Measurements from ENCODE around the gene SMC1B.
"Not testable (repeated sequence)": the region's sequence is repeated elsewhere in the genome, so short reads cannot be mapped to it uniquely, and the experiment has no call there.

SMC1B gene

DNA sequence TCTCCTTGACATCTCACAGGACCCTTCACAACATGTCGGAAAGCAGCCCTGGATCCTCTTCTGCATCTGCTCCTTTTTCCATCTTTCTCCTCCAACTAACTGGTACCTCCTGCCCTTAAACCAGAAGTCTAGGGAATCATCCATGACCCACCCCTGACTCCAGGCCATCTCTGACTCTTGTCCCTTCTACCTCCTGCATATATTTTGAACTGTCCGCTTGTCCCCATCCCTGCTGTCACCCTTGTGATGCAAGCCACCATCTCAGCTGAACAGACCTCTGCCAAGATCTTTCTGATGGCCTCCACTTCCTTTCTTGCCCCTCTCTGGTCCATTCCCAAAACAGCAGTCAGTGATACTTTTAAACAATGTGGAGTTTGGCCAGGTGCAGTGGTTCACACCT lies 7.1 kb upstream of the SMC1B start:
- H3K36me3 Mint-ChIP-seq: peaks cover 13% of the 10 kb centered on the region
- H3K27ac Mint-ChIP-seq: no peak overlapping the region
- CTCF ChIA-PET: no interaction called here

DNA sequence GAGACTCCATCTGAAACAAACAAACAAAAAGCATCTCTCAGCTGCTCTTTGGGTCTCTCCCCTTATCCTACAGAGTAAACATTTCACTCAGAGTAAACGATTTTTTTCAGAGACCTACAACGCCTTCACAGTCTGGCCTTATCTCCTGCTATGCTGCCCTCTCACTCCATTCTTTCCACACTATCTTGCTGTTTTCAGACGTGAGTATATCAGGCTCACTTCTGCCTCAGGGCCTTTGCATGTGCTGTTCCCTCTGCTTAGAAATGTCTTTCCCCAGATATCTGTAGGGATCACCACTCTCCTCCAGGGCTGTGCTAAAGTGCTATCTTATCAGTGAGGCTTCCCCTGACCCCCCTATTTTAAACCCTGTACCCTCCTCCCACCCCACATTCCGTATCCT lies 6.6 kb upstream of the SMC1B start:
- Mint-ChIP-seq H3K9me3 (no peaks in the 10 kb centered on the region), H3K4me3 (no peak overlapping the region), H3K27me3 (no peaks in the 10 kb centered on the region), H3K27ac (no peak overlapping the region), H3K4me1 (peaks cover 7% of the 10 kb centered on the region), H3K36me3 (peaks cover 14% of the 10 kb centered on the region)
- CTCF ChIA-PET: no interaction called here
- no peak for DNase-seq

More for the DNA sequence above, 7.1 kb upstream of the SMC1B start:
- Mint-ChIP-seq H3K4me3 (no peak overlapping the region), H3K27me3 (no peaks in the 10 kb centered on the region), H3K4me1 (peaks cover 6% of the 10 kb centered on the region), H3K9me3 (no peaks in the 10 kb centered on the region)
- DNase-seq: no peak

DNA sequence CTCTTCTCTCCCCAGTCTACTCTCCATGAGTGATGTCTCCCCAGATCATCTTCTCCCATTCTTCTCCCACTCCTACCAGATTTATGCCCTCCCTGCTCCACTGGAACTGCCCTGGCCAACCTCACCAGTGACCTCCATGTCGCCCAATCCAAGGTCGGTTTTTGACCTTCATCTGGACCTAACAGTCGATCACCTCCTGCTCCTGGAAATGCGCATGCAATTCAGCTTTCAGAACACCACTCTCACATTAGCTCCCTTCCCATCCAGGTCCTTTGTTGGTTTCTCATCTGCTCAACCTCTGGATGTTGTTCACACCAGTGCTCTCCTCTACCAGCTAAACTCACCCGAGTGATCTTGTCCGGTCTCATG lies 5.4 kb upstream of the SMC1B start:
- CTCF ChIA-PET: no interaction called here
- H3K9me3 Mint-ChIP-seq: no peaks in the 10 kb centered on the region

DNA sequence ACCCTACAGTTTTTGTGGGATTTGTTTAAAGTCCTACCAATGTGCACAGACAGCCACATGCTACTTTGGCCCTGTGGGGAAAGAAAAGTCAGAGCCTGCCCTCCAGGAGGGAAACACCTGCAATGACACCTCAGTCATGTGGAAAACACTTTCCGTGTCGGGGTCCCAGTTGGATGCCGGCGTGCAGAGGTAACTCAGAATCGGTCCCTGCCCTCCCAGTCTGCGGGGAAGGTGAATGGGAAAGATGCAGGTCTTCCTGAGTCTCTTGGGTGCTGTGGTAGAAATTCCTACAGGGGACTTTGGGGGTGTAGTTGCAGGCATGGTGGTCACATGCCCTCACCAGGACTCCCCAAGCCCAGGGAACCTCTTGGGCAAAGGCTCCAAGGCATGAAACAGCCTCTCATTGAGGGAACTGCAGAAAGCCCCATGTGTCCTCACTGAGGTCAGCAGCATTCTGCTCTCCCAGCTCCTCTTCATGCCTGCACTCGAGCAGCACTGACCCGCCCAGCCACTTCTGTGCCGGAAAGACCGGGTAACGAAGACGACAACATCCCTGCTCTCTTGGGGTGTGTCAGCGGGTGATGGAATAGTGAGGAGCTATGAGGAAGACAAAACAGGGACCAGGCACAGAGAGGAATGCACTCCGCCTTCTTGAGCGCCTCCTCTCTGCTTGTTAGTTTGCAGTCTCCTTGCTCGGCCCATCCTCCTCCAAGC lies 4.8 kb upstream of the SMC1B start:
- CTCF ChIA-PET: no interaction called here

More for the DNA sequence above, 5.4 kb upstream of the SMC1B start:
- H3K27me3 Mint-ChIP-seq: peaks cover 2% of the 10 kb centered on the region
- peaks cover 18% of the 10 kb centered on the region for H3K4me1 Mint-ChIP-seq
- DNase-seq: no peak
- peaks cover 14% of the 10 kb centered on the region for H3K36me3 Mint-ChIP-seq
- no peak overlapping the region for H3K27ac Mint-ChIP-seq
- no peak overlapping the region for H3K4me3 Mint-ChIP-seq

DNA sequence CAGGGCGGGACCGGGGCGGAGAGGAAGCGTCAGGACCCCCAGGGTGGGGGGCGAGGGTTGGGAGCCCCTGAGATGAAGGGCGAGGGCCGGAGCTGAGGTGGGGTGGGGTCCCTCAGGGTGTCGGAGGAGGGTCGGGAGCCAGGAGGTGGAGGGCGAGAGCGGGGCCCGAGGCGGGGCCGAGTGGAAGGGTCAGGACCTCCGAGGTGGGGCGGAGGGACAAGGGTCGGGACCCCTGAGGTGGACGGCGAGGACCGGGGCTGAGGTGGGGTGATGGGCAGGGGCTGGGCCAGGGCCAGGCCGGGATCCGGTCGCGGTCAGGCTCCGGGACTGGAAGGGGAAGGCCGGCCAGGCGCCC lies 409 bp downstream of the SMC1B start:
- H3K27ac Mint-ChIP-seq: peak overlapping the region; percentile 62
- peaks cover 26% of the 10 kb centered on the region for H3K4me1 Mint-ChIP-seq
- peaks cover 11% of the 10 kb centered on the region for H3K27me3 Mint-ChIP-seq
- CTCF ChIA-PET: interaction anchor here (1.7 kb wide), 1 partner anchor 20 kb away, joined by 7 read pairs; no protein-coding TSS in a partner anchor
- H3K36me3 Mint-ChIP-seq: peaks cover 7% of the 10 kb centered on the region
- H3K4me3 Mint-ChIP-seq: peak overlapping the region; percentile 60
- H3K9me3 Mint-ChIP-seq: no peaks in the 10 kb centered on the region
- no peak for DNase-seq

More for the DNA sequence above, 4.8 kb upstream of the SMC1B start:
- Mint-ChIP-seq H3K27me3 (peaks cover 7% of the 10 kb centered on the region), H3K4me3 (no peak overlapping the region), H3K9me3 (no peaks in the 10 kb centered on the region), H3K27ac (no peak overlapping the region), H3K4me1 (peaks cover 23% of the 10 kb centered on the region), H3K36me3 (peaks cover 13% of the 10 kb centered on the region)
- no peak for DNase-seq

DNA sequence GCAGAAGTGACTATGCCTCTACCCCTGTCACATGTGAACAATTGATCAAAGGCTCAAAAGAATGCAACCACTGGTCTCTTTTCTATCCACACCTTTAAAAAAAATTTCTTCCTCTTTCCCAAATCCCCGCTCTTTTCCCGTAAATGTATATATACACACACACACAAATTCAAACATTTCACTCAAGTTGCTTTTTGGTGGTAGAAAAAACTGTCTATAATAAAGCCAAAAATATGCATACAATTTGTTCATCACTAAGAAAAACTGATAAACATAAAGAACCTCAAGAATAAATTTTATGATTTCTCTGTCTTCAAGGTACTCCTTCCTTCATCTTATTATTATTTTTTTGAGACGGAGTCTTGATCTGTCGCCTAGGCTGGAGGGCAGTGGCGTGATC lies 5.6 kb downstream of the SMC1B start:
- peaks cover 3% of the 10 kb centered on the region for H3K36me3 Mint-ChIP-seq
- H3K27me3 Mint-ChIP-seq: peaks cover 6% of the 10 kb centered on the region
- peaks cover 3% of the 10 kb centered on the region for H3K4me1 Mint-ChIP-seq
- DNase-seq: no peak
- CTCF ChIA-PET: no interaction called here
- no peak overlapping the region for H3K4me3 Mint-ChIP-seq
- H3K9me3 Mint-ChIP-seq: peaks cover 1% of the 10 kb centered on the region
- no peak overlapping the region for H3K27ac Mint-ChIP-seq

DNA sequence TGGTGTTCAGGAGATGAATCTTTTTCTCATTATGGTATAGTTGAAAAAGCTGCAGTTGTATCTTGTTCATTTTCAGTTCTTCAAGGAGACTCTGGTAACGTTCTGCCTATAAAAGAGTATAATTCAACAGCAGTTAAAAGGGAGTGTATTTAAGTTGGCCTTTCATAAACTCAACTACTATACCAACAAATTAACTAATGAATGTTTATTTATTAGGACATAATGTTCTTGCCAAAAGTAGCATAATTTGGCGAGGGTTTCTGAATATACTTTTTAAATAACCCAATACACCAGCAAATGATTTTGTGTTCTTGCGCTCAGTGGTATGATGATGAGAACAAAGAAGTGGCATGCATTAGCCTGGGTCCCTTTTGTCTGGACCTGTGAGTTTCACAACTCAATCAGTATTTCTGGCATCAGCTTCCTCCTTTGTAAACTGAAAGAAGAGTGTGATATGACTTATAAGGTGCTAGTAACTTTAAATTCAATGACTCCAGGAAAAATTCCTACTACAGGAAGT lies 10.9 kb downstream of the SMC1B start:
- CTCF ChIA-PET: interaction anchor here (0.7 kb wide), 1 partner anchor 427 kb away, joined by 4 read pairs; no protein-coding TSS in a partner anchor
- no peaks in the 10 kb centered on the region for H3K9me3 Mint-ChIP-seq

DNA sequence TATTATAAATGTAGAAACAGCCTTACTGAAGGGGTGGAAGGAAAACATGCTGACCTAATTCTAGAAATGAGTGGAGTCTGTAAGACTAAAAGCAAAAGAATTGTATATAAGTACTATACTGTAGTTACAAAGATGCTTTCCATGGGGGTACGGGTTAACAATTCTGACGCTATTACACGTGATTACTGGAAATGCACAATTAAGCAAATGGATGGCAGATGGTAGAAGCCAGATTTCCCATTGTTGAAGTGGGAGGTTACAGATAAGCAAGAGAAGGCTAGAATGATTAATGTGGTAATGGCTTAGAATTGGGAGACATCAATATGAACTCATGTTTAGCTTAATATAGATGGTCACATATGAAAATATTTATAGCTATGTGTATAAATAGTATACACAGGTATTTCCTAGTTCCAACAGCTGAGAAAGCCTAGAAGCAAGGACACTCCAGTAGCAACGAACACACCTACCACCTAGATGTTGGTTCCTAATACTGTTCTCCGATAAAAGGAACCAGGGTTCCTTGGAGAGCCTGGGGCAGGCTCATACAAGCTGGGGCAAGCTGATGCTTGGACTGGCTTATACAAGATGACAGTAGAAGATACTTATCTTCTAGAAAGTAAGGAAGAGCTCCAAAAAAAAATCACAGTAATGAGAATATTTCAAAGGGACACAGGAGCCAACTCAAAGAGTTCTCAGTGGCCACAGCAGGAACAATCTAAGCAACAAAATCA lies 13.5 kb downstream of the SMC1B start:
- CTCF ChIA-PET: no interaction called here
- H3K36me3 Mint-ChIP-seq: no peaks in the 10 kb centered on the region
- no peak for DNase-seq
- H3K4me3 Mint-ChIP-seq: no peak overlapping the region
- H3K9me3 Mint-ChIP-seq: no peaks in the 10 kb centered on the region
- H3K27me3 Mint-ChIP-seq: peaks cover 12% of the 10 kb centered on the region
- no peak overlapping the region for H3K27ac Mint-ChIP-seq
- no peaks in the 10 kb centered on the region for H3K4me1 Mint-ChIP-seq

More for the DNA sequence above, 10.9 kb downstream of the SMC1B start:
- DNase-seq: no peak
- no peak overlapping the region for H3K27ac Mint-ChIP-seq
- peaks cover 13% of the 10 kb centered on the region for H3K27me3 Mint-ChIP-seq
- H3K4me3 Mint-ChIP-seq: no peak overlapping the region
- no peaks in the 10 kb centered on the region for H3K4me1 Mint-ChIP-seq
- no peaks in the 10 kb centered on the region for H3K36me3 Mint-ChIP-seq

DNA sequence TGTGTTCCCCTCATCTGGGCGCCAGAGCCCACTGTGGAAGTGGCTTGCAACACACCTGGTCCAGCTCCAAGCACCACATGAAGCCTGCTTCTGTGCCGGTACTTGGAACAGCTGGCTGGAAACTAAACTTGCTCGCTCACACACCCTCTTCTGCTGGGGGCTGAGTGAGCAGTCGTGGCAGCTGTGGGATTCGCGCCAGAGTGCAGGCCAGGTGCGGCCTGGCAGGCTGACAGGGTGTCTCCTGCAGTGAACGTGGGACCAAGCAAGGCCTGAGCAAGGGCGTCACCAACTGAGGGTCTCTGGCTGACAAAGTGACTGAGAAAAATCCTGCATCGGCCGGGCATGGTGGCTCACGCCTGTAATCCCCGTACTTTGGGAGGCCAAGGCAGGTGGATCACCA lies 15.2 kb downstream of the SMC1B start:
- CTCF ChIA-PET: interaction anchor here (1.2 kb wide), 1 partner anchor 126 kb away, joined by 4 read pairs; no protein-coding TSS in a partner anchor
- Mint-ChIP-seq H3K27me3 (peaks cover 22% of the 10 kb centered on the region), H3K36me3 (no peaks in the 10 kb centered on the region), H3K9me3 (no peaks in the 10 kb centered on the region), H3K4me3 (no peak overlapping the region), H3K27ac (no peak overlapping the region), H3K4me1 (no peaks in the 10 kb centered on the region)
- DNase-seq: no peak

DNA sequence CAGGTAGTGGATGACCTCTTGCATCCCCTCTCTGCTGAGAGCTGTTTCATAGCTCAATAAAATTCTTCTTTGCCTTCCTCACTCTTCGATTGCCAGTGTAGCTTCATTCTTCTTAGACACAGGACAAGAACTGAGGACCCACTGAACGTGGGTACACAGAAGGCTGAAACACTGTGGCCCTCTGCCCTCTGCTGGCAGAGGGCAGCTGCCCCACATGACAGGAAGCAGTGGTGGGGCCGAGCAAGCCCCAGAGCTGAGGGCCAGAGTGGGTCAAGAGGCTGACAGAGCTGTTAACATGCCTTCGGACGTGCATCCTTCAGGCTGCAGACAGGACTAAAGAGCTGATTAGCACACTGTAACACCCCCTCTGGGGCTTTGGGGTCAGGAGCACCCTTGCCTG lies 15.6 kb downstream of the SMC1B start:
- Mint-ChIP-seq H3K4me1 (no peaks in the 10 kb centered on the region), H3K27ac (no peak overlapping the region), H3K4me3 (no peak overlapping the region), H3K36me3 (no peaks in the 10 kb centered on the region), H3K27me3 (peaks cover 22% of the 10 kb centered on the region), H3K9me3 (no peaks in the 10 kb centered on the region)
- DNase-seq: no peak
- CTCF ChIA-PET: interaction anchor here (0.7 to 1.2 kb wide), 3 partner anchors 8 to 126 kb away, joined by 3 to 4 read pairs (median 4); no protein-coding TSS in a partner anchor

DNA sequence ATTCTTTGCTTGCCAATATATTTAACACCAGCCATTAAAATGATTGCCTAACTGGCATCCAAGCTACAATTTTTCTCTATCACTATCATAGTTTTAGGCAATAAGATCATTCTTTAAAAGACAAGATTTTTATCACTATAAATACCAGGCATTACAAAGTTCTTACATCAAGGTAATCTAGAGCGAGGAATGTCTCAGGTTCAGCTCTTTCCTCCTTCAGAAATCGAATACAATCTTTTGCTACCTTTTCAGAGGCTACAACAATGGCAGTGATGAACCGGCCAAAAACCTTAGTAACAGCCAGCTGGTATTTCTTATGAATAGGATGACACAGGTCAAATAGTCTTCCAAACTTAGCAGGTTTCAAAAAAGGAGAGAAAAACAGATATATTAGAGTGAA lies 23.9 kb downstream of the SMC1B start:
- no peaks in the 10 kb centered on the region for H3K9me3 Mint-ChIP-seq
- no peaks in the 10 kb centered on the region for H3K36me3 Mint-ChIP-seq
- H3K27ac Mint-ChIP-seq: no peak overlapping the region
- no peaks in the 10 kb centered on the region for H3K4me1 Mint-ChIP-seq
- peaks cover 28% of the 10 kb centered on the region for H3K27me3 Mint-ChIP-seq
- CTCF ChIA-PET: interaction anchor here (0.9 to 1.6 kb wide), 2 partner anchors 9 to 72 kb away, joined by 3 to 4 read pairs; no protein-coding TSS in a partner anchor
- H3K4me3 Mint-ChIP-seq: no peak overlapping the region
- DNase-seq: no peak

DNA sequence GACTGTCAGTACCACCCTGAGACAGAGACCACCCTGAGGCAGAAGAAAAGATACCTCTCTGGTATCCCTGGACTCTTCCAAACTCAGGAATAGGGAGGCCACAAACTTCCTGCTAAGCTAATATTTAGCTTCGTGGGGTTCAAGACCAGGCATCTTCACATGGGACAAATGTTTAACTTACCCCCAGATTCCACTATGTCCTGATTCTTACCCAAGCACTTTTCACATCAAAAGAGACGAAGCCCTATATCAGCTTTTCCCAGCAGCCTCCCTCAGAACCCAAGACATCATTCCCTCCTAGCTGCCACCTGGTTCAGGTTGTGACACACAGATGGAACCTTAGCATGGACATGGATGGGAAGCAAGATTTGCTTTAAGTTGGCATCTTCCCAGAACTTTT lies 32.1 kb downstream of the SMC1B start:
- H3K4me1 Mint-ChIP-seq: peaks cover 3% of the 10 kb centered on the region
- no peak overlapping the region for H3K27ac Mint-ChIP-seq
- H3K9me3 Mint-ChIP-seq: no peaks in the 10 kb centered on the region
- peaks cover 4% of the 10 kb centered on the region for H3K27me3 Mint-ChIP-seq
- no peak for DNase-seq
- no peak overlapping the region for H3K4me3 Mint-ChIP-seq
- CTCF ChIA-PET: no interaction called here
- no peaks in the 10 kb centered on the region for H3K36me3 Mint-ChIP-seq

DNA sequence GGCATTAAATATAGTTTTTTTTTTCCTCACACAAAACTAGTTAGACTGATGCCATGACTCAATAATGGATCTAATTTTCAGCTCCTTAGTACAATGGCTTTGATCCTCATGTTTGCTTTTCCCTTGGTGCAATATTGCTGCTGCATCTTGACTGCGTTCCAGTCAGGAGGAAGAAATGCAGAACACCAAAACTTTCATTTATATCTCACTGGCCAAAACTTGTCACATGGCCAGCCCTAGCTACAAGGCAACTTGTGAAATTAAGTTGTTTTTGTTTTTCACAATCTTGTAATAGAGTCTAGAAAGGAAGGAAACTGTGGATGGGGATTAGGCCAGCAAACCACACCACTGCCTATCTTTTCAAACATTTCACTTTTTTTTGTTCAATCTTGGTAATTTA lies 36.7 kb downstream of the SMC1B start:
- peaks cover 9% of the 10 kb centered on the region for H3K27me3 Mint-ChIP-seq
- H3K4me1 Mint-ChIP-seq: peaks cover 3% of the 10 kb centered on the region
- no peak overlapping the region for H3K4me3 Mint-ChIP-seq
- CTCF ChIA-PET: no interaction called here
- no peak for DNase-seq
- no peaks in the 10 kb centered on the region for H3K9me3 Mint-ChIP-seq
- no peaks in the 10 kb centered on the region for H3K36me3 Mint-ChIP-seq
- no peak overlapping the region for H3K27ac Mint-ChIP-seq

DNA sequence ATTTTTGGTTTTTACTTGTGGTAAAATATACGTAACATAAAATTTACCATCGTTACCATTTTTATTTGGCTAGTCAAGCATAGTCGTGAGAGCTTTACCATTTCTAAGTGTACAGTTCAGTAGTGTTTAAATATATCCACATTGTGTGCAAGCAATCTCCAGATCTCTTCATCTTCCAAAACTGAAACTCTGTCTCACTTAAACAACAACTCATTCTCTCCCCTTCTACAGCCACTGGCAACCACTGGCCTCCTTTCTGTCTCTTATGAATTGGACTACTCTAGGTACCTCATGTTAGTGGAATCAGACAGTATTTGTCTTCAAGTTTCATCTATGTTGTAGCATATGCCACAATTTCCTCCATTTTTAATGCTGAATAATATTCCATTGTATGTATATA lies 37.4 kb downstream of the SMC1B start:
- H3K27me3 Mint-ChIP-seq: peaks cover 9% of the 10 kb centered on the region
- H3K9me3 Mint-ChIP-seq: no peaks in the 10 kb centered on the region
- peaks cover 3% of the 10 kb centered on the region for H3K4me1 Mint-ChIP-seq
- DNase-seq: no peak
- H3K36me3 Mint-ChIP-seq: no peaks in the 10 kb centered on the region
- H3K4me3 Mint-ChIP-seq: no peak overlapping the region
- no peak overlapping the region for H3K27ac Mint-ChIP-seq
- CTCF ChIA-PET: no interaction called here

DNA sequence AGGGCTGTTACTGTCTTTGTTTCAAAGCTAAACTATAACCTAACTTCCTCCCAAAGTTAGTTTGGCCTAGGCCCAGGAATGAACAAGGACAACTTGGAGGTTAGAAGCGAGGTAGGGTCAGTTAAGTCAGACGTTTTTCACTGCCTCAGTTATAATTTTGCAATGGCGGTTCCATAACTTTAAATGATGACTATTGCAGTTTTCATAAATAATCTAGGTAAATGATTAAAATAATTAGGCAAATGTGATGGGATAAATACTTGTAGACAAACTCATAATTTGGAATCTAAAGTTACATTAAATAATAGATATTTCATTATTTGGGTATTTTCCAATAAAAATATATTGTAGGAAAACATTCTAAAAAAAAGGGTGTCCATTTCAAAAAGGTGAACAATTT lies 39.8 kb downstream of the SMC1B start:
- H3K4me1 Mint-ChIP-seq, CTCF ChIA-PET, H3K27ac Mint-ChIP-seq, H3K4me3 Mint-ChIP-seq, H3K27me3 Mint-ChIP-seq, H3K9me3 Mint-ChIP-seq, DNase-seq, H3K36me3 Mint-ChIP-seq: not testable (repeated sequence)
